ENCODE data around the gene MYO1B. TPM values are rescaled to one million over a fixed set of nuclear protein-coding genes. Genes with fewer than 3 reads are reported as not detected.

MYO1B gene
- total and polyA plus RNA-seq, 2 experiments from 2014 or later, result 26.4 to 70.6 TPM

GRCh38 chr2:191311156-191311555 lies 66.0 kb downstream of the MYO1B start (continued):
- TF ChIP-seq CTCF (conservative IDR thresholded peaks at IDR 0.05; ENCODE audit: low read depth in 2 of 2) (no peak), CREB1 (CRISPR knock-in tag; IDR thresholded peaks at IDR 0.05; ENCODE audit: low read depth) (no peak), EZH2 (IDR thresholded peaks at IDR 0.05; ENCODE audit: low read depth, unreplicated experiment) (no peak), REST (IDR thresholded peaks at IDR 0.05; ENCODE audit: unreplicated experiment) (no peak), JUNB (IDR thresholded peaks at IDR 0.05; ENCODE audit: unreplicated experiment) (no peak), ZNF114 (CRISPR knock-in tag; IDR thresholded peaks at IDR 0.05) (no peak)

DNA sequence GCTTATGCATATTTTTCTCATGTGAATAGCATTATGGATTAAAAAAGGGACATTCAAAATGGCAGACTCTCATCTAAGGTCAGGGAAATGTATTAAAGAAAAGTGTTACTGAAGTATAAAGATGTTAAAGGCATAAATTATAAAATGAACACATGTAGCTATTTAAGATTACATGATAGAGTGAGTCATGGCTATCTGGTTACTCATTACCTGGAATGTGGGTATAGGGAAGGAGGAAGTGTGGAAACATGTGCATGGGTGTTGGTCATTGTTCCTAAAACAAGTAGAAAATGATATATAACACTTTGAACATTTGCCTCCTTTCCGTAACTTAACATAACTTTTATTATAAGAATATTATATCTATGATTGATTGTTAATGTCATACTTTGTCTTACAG lies 66.4 kb downstream of the MYO1B start:
- ATAC-seq (no peak), DNase-seq (ENCODE audit: low spot score) (no peak)
- Histone ChIP-seq H3K4me3 (no peak overlapping the region), H3K9me2 (ENCODE audit: insufficient read depth) (peaks cover 17% of the 10 kb centered on the region), H3F3A (replicated peaks; ENCODE audit: low read depth) (no peaks in the 10 kb centered on the region), H3K36me3 (ENCODE audit: insufficient read depth) (no peaks in the 10 kb centered on the region), H3K4me2 (no peak overlapping the region), H2AFZ (no peak overlapping the region), H4K20me1 (replicated peaks; ENCODE audit: insufficient read depth) (peaks cover 21% of the 10 kb centered on the region), H3K4me1 (ENCODE audit: insufficient read depth) (peaks cover 17% of the 10 kb centered on the region), H3K79me2 (replicated peaks; ENCODE audit: insufficient read depth) (peaks cover 93% of the 10 kb centered on the region), H3K27me3 (ENCODE audit: insufficient read depth) (no peaks in the 10 kb centered on the region), H3K27ac (ENCODE audit: low read depth) (no peak overlapping the region)
- Mint-ChIP-seq H3K36me3 (ENCODE audit: low read depth) (0 out of 3 replicates have a peak, but pooled peaks cover 3% of the 10 kb centered on the region), H3K27me3 (ENCODE audit: insufficient read depth, low read depth, poor library complexity) (no peaks in the 10 kb centered on the region), H3K9me3 (no peaks in the 10 kb centered on the region), H3K27ac (no peak overlapping the region), H3K4me1 (peaks cover 10% of the 10 kb centered on the region), H3K4me3 (no peak overlapping the region)
- no peak for TF ChIP-seq REST (IDR thresholded peaks at IDR 0.05; ENCODE audit: unreplicated experiment)
- TF ChIP-seq STAT1 (IDR thresholded peaks at IDR 0.05; ENCODE audit: unreplicated experiment), result no peak
